Transverse colon (tissue), 4 donors: ENCODE results near the gene RNU6-1. TPM values are rescaled to one million over a fixed set of nuclear protein-coding genes. Genes with fewer than 3 reads are reported as not detected.

ENCODE experiments used
- DNase-seq: peaks from one replicate; pipeline ENCODE4 v3.0.0-alpha.2; 2019
- H3K27ac ChIP-seq, 4 donors: fragments of 200-600 bp; sonication (generic); 2 replicates each; pipeline ENCODE4 v1.5.1; 2016 to 2018; ENCODE audit warnings: inconsistent platforms in 4 of 4
- H3K27me3 ChIP-seq: fragments of 200-600 bp; sonication (generic); 2 replicates; pipeline ENCODE4 v1.5.1; 2017; ENCODE audit warnings: inconsistent platforms
- H3K36me3 ChIP-seq, 4 donors: fragments of 200-600 bp; sonication (generic); 2 replicates each; pipeline ENCODE4 v1.5.1; 2017 to 2019; ENCODE audit warnings: inconsistent platforms in 4 of 4
- H3K4me1 ChIP-seq, 4 donors: fragments of 200-600 bp; sonication (generic); 2 replicates each; pipeline ENCODE4 v1.5.1; 2017 to 2020; ENCODE audit warnings: inconsistent platforms in 4 of 4
- H3K4me3 ChIP-seq, 4 donors: fragments of 200-600 bp; sonication (generic); 1 replicate in 1 of 4; 2 replicates in 3 of 4; pipeline versions ENCODE4 v1.5.1 to v1.6.1; 2017 to 2019; ENCODE audit warnings: inconsistent platforms in 4 of 4
- H3K9me3 ChIP-seq, 2 donors: fragments of 200-600 bp; sonication (generic); 2 replicates each; pipeline ENCODE4 v1.5.1; 2017 to 2019; ENCODE audit warnings: inconsistent platforms in 2 of 2
- CTCF ChIP-seq, 5 experiments: fragments of 200-600 bp in 3 of 5; fragments of 450-650 bp in 2 of 5; sonication (generic) in 3 of 5; IDR thresholded peaks; 1 replicate in 2 of 5; 2 replicates in 3 of 5; pipeline ENCODE4 v1.5.1; 2016 to 2017; ENCODE audit warnings: antibody characterized with exemption in 5 of 5, inconsistent platforms in 3 of 5, mild to moderate bottlenecking in 2 of 5, moderate library complexity in 1 of 5
- EP300 ChIP-seq: sonication (generic); formaldehyde crosslinking; IDR thresholded peaks from one replicate; pipeline ENCODE4 v1.6.1; 2017; ENCODE audit warnings: antibody characterized with exemption, low read depth
- POLR2A ChIP-seq: fragments of 450-650 bp; IDR thresholded peaks from one replicate; pipeline ENCODE4 v1.6.1; 2016; ENCODE audit warnings: antibody characterized with exemption, mild to moderate bottlenecking, moderate library complexity
- POLR2AphosphoS5 ChIP-seq, 3 donors: sonication (generic); formaldehyde crosslinking; IDR thresholded peaks; one replicate each; pipeline ENCODE4 v1.6.1; 2016; ENCODE audit warnings: antibody characterized with exemption in 3 of 3
- WGBS, 2 donors: methylation state at CpG; one replicate each; pipeline ENCODE4 v1.1.5; 2018; ENCODE audit warnings: low coverage in 1 of 2; 5-methylcytosine and 5-hydroxymethylcytosine counted together
- in situ Hi-C, 4 donors: fragments of 200-750 bp; cut with MboI; loops; one replicate each; pipeline versions ENCODE4 v1.15.0 to v1.15.1; 2017; ENCODE audit warnings: low sequenced_read_pairs in 3 of 4, low pct_ligation_motif_present in 1 of 4, low pct_unique_long_range_greater_than_20kb in 1 of 4
- intact Hi-C: fragments of 100-400 bp; cut with DNase I; formaldehyde crosslinking; loops from one replicate; pipeline ENCODE4 v1.15.1; 2023; ENCODE audit warnings: low total_unique reads
- total RNA-seq, 4 donors: library from RNA; depleted of rRNA; stranded (reverse); fragments of >200 nt; gene quantifications; one replicate each; pipeline ENCODE4 v1.1.0, GENCODE V29; 2016

Gene RNU6-1
- total RNA-seq, 4 donors from 2014 or later: not detected

GRCh38 chr15:67833710-67834511, 5.9 kb downstream of the RNU6-1 start:
- Histone ChIP-seq H3K36me3 (no peaks in the 10 kb centered on the region), H3K27ac (no peak overlapping the region), H3K4me3 (peak overlapping the region in 3 of 4 donors; percentile 16 to 41 (median 30)), H3K9me3 (no peaks in the 10 kb centered on the region), H3K4me1 (peaks cover 32 to 61% (median 50%) of the 10 kb centered on the region in 4 donors), H3K27me3 (peaks cover 74% of the 10 kb centered on the region)
- TF ChIP-seq POLR2A (no peak), POLR2AphosphoS5 (IDR thresholded peaks at IDR 0.05) (no peak), CTCF (IDR thresholded peaks at IDR 0.05) (peak; percentile 43 to 58 (median 49))
- DNase-seq: peak; percentile 52
- in situ Hi-C loops: loop anchor here (10.0 to 25.0 kb wide), 5 partner anchors 319 to 897 kb away; no protein-coding TSS in a partner anchor
- WGBS, 2 donors: 3 to 5% methylated on average over 8 to 40 of the region's 44 CpGs
- intact Hi-C loops: loop anchor here (10.0 kb wide), 1 partner anchor 369 kb away; no protein-coding TSS in a partner anchor

- no peak for DNase-seq
- Histone ChIP-seq H3K4me1 (peaks cover 40 to 63% (median 52%) of the 10 kb centered on the region in 4 donors), H3K4me3 (peak overlapping the region in 2 of 4 donors; percentile 30 to 41), H3K27ac (no peak overlapping the region), H3K36me3 (no peaks in the 10 kb centered on the region), H3K9me3 (no peaks in the 10 kb centered on the region), H3K27me3 (peaks cover 82% of the 10 kb centered on the region)
- intact Hi-C loops (loop anchor here (10.0 kb wide), 1 partner anchor 368 kb away; no protein-coding TSS in a partner anchor), in situ Hi-C loops (loop anchor here (10.0 to 25.0 kb wide), 5 partner anchors 318 to 896 kb away; no protein-coding TSS in a partner anchor)
- WGBS, 2 donors: 4 to 6% methylated on average over 11 to 32 of the region's 32 CpGs
- TF ChIP-seq POLR2A: no peak
- TF ChIP-seq CTCF (IDR thresholded peaks at IDR 0.05): no peak
- TF ChIP-seq POLR2AphosphoS5 (IDR thresholded peaks at IDR 0.05): no peak
- TF ChIP-seq EP300: no peak
These were observed 6.7 kb downstream of the RNU6-1 start for GRCh38 chr15:67832897-67833709.

- no peak for DNase-seq
- in situ Hi-C loops: loop anchor here (10.0 to 25.0 kb wide), 5 partner anchors 317 to 895 kb away; no protein-coding TSS in a partner anchor
- H3K9me3 ChIP-seq: no peaks in the 10 kb centered on the region
- H3K27ac ChIP-seq: no peak overlapping the region
- peak in 3 of 5 experiments; percentile 18 to 27 (median 21) for TF ChIP-seq CTCF (IDR thresholded peaks at IDR 0.05)
- TF ChIP-seq EP300: no peak
- no peak for TF ChIP-seq POLR2AphosphoS5 (IDR thresholded peaks at IDR 0.05)
- TF ChIP-seq POLR2A: no peak
- 37% methylated on average over 9 of the region's 9 CpGs; no CpG with 5 or more reads in 1 of the 2 donors for WGBS, 2 donors
- intact Hi-C loops: loop anchor here (10.0 kb wide), 1 partner anchor 367 kb away; no protein-coding TSS in a partner anchor
- no peak overlapping the region for H3K4me3 ChIP-seq
- H3K4me1 ChIP-seq: peaks cover 44 to 73% (median 62%) of the 10 kb centered on the region in 4 donors
- H3K36me3 ChIP-seq: no peaks in the 10 kb centered on the region
- peaks cover 92% of the 10 kb centered on the region for H3K27me3 ChIP-seq
These were observed 7.8 kb downstream of the RNU6-1 start for GRCh38 chr15:67832031-67832551.
